MM.1S (cell line): ENCODE measurements around the gene RAD23B.

Experiments used
- CTCF ChIP-seq: fragments of 300-600 bp; sonication (generic); IDR thresholded peaks from 2 replicates; pipeline ENCODE4 v1.5.1; 2016; ENCODE audit warnings: antibody characterized with exemption, low read length, mixed read lengths
- EZH2phosphoT487 ChIP-seq: fragments of 300-600 bp; sonication (generic); IDR thresholded peaks from 2 replicates; pipeline ENCODE4 v1.6.1; 2018; ENCODE audit warnings: antibody characterized with exemption, low read length

- TF ChIP-seq CTCF (no peak), EZH2phosphoT487 (no peak)
These were observed 42.8 kb downstream of the RAD23B start for GRCh38 chr9:107325842-107326241.
